HepG2 (cell line): ENCODE data around the gene IGF2BP1. TPM values are rescaled to one million over a fixed set of nuclear protein-coding genes. Genes with fewer than 3 reads are reported as not detected.

ENCODE experiments used
- AGO1 ChIP-seq: fragments of 200-400 bp; formaldehyde crosslinking; IDR thresholded peaks from 2 replicates; pipeline ENCODE4 v1.6.1; 2017; ENCODE audit warnings: mild to moderate bottlenecking, low read depth, low read length, moderate library complexity; ENCODE audit not compliant: poor library complexity, severe bottlenecking
- ARID2 ChIP-seq: sonication (generic); formaldehyde crosslinking; IDR thresholded peaks from 2 replicates; pipeline ENCODE4 v1.8.1; 2022; ENCODE audit warnings: mild to moderate bottlenecking, missing genetic modification reagents, borderline replicate concordance
- ARNT ChIP-seq: fragments of 450-650 bp; IDR thresholded peaks from 2 replicates; pipeline ENCODE4 v1.6.1; 2017
- CTCF ChIP-seq: sonication (generic); formaldehyde crosslinking; IDR thresholded peaks from 2 replicates; pipeline ENCODE4 v1.5.0; 2020; ENCODE audit warnings: mild to moderate bottlenecking, missing genetic modification reagents, moderate library complexity
- LRRFIP1 ChIP-seq: sonication (generic); formaldehyde crosslinking; conservative IDR thresholded peaks from 2 replicates; pipeline ENCODE4 v1.4.0; 2020; ENCODE audit warnings: missing genetic modification reagents
- MEF2D ChIP-seq: sonication (generic); formaldehyde crosslinking; IDR thresholded peaks from 2 replicates; pipeline ENCODE4 v1.5.1; 2020; ENCODE audit warnings: mild to moderate bottlenecking, missing genetic modification reagents
- PHF20 ChIP-seq: sonication (generic); formaldehyde crosslinking; IDR thresholded peaks from 2 replicates; pipeline ENCODE4 v1.5.0; 2020; ENCODE audit warnings: mild to moderate bottlenecking, missing genetic modification reagents
- PITX1 ChIP-seq: sonication (generic); formaldehyde crosslinking; IDR thresholded peaks from 2 replicates; pipeline ENCODE4 v1.5.1; 2020; ENCODE audit warnings: mild to moderate bottlenecking, missing genetic modification reagents
- TRAFD1 ChIP-seq: sonication (generic); formaldehyde crosslinking; IDR thresholded peaks from 2 replicates; pipeline ENCODE4 v1.5.1; 2020; ENCODE audit warnings: missing genetic modification reagents, mild to moderate bottlenecking, borderline replicate concordance
- ZBTB37 ChIP-seq: sonication (generic); formaldehyde crosslinking; IDR thresholded peaks from 2 replicates; pipeline ENCODE4 v1.4.0; 2020; ENCODE audit warnings: mild to moderate bottlenecking, missing genetic modification reagents
- ZBTB8A ChIP-seq: sonication (generic); formaldehyde crosslinking; IDR thresholded peaks from 2 replicates; pipeline ENCODE4 v1.4.0; 2020; ENCODE audit warnings: mild to moderate bottlenecking, low read depth, missing genetic modification reagents, borderline replicate concordance
- ZMAT5 ChIP-seq: sonication (generic); formaldehyde crosslinking; IDR thresholded peaks from 2 replicates; pipeline ENCODE4 v1.5.0; 2020; ENCODE audit warnings: mild to moderate bottlenecking, low read depth, missing genetic modification reagents, borderline replicate concordance
- ZNF10 ChIP-seq: sonication (generic); formaldehyde crosslinking; IDR thresholded peaks from 2 replicates; pipeline ENCODE4 v1.4.0; 2020; ENCODE audit warnings: mild to moderate bottlenecking, low read depth, missing genetic modification reagents, borderline replicate concordance
- ZNF251 ChIP-seq: sonication (generic); formaldehyde crosslinking; IDR thresholded peaks from 2 replicates; pipeline ENCODE4 v1.9.0; 2021; ENCODE audit warnings: mild to moderate bottlenecking, missing genetic modification reagents
- ZNF260 ChIP-seq: sonication (generic); formaldehyde crosslinking; IDR thresholded peaks from 2 replicates; pipeline ENCODE4 v1.4.0; 2020; ENCODE audit warnings: missing genetic modification reagents, low read depth, mild to moderate bottlenecking, borderline replicate concordance
- ZNF296 ChIP-seq: sonication (generic); formaldehyde crosslinking; conservative IDR thresholded peaks from 2 replicates; pipeline ENCODE4 v1.5.0; 2020; ENCODE audit warnings: mild to moderate bottlenecking, missing genetic modification reagents
- ZNF7 ChIP-seq: IDR thresholded peaks from 2 replicates; pipeline ENCODE4 v1.6.1; 2016; ENCODE audit warnings: missing biosample characterization, missing genetic modification reagents
- ZUFSP ChIP-seq: sonication (generic); formaldehyde crosslinking; IDR thresholded peaks from 2 replicates; pipeline ENCODE4 v1.9.0; 2021; ENCODE audit warnings: missing genetic modification reagents, mild to moderate bottlenecking, borderline replicate concordance
- polyA plus RNA-seq, 8 experiments: library from polyadenylated mRNA; depleted of rRNA in 3 of 8; stranded (reverse) in 7 of 8; unstranded in 1 of 8; fragments of >200 nt; fragmentation: Illumina TruSeq in 4 of 8; extraction: Trizol in 4 of 8; gene quantifications; 2 replicates each; pipeline versions ENCODE4 v1.2.1 to v1.2.3, GENCODE V29; 2011 to 2016; ENCODE audit warnings: low read depth in 4 of 8, missing spikeins in 1 of 8, mixed read lengths in 1 of 8; ENCODE audit not compliant: insufficient read depth in 1 of 8
- total RNA-seq, 5 experiments: library from RNA; depleted of rRNA; stranded (reverse); fragments of >200 nt; fragmentation: Illumina TruSeq; extraction: Trizol; gene quantifications; 2 replicates each; pipeline ENCODE4 v1.2.3, GENCODE V29; 2016; ENCODE audit warnings: low read depth in 1 of 5

The IGF2BP1 gene
- total and polyA plus RNA-seq, 2 of the 13 experiments (the other 11 are each of a cell fraction or from before 2014, with no cell fraction given): 29.7 to 75.1 TPM

GRCh38 chr17:49013311-49014213 is 16.4 kb downstream of the IGF2BP1 start (continued):
- no peak for TF ChIP-seq TRAFD1 (CRISPR knock-in tag)
- TF ChIP-seq PITX1 (CRISPR knock-in tag): peak; percentile 17; the same call in 1 of the 2 replicates
- TF ChIP-seq LRRFIP1 (CRISPR knock-in tag): no peak
- peak; percentile 64; the same call in 1 of the 2 replicates for TF ChIP-seq ZBTB37 (CRISPR knock-in tag)
- TF ChIP-seq ZUFSP: no peak
- TF ChIP-seq ZNF251 (CRISPR knock-in tag): no peak
- no peak for TF ChIP-seq ZBTB8A (CRISPR knock-in tag)
- no peak for TF ChIP-seq AGO1
- no peak for TF ChIP-seq MEF2D (CRISPR knock-in tag)
- no peak for TF ChIP-seq ZNF260 (CRISPR knock-in tag)
- TF ChIP-seq ZMAT5 (CRISPR knock-in tag): no peak
- peak; percentile 21; the same call in 1 of the 2 replicates for TF ChIP-seq PHF20 (CRISPR knock-in tag)
- no peak for TF ChIP-seq ZNF10 (CRISPR knock-in tag)
- TF ChIP-seq ARID2 (CRISPR knock-in tag): no peak
- peak; percentile 28; the same call in 1 of the 2 replicates for TF ChIP-seq CTCF (CRISPR knock-in tag)
- TF ChIP-seq ARNT: no peak
- TF ChIP-seq ZNF7: no peak
- TF ChIP-seq ZNF296 (CRISPR knock-in tag): 0 out of 2 replicates have a peak, but pooled peaks have one; percentile 34
